DOHH2 (cell line): ENCODE measurements around the gene MC2R.

Experiments used
- H3F3A ChIP-seq: fragments of 200-600 bp; sonication (generic), shearing (Covaris generic); 2 replicates; pipeline ENCODE4 v1.6.0; 2016; ENCODE audit warnings: antibody characterized with exemption, mild to moderate bottlenecking; ENCODE audit not compliant: control insufficient read depth, insufficient read depth
- H3K27ac ChIP-seq: fragments of 200-600 bp; sonication (generic); 2 replicates; pipeline ENCODE4 v1.5.1; 2014; ENCODE audit warnings: low read depth, mild to moderate bottlenecking, low read length, moderate library complexity
- H3K27me3 ChIP-seq: fragments of 200-600 bp; sonication (generic); 2 replicates; pipeline ENCODE4 v1.6.1; 2014; ENCODE audit warnings: mild to moderate bottlenecking, low read length, mixed read lengths; ENCODE audit not compliant: control insufficient read depth
- H3K36me3 ChIP-seq: fragments of 200-600 bp; sonication (generic); 2 replicates; pipeline ENCODE4 v1.6.1; 2014; ENCODE audit warnings: mild to moderate bottlenecking, low read length, moderate library complexity, mixed read lengths; ENCODE audit not compliant: control insufficient read depth
- H3K4me1 ChIP-seq: fragments of 200-600 bp; sonication (generic); 2 replicates; pipeline ENCODE4 v1.6.1; 2014; ENCODE audit warnings: mild to moderate bottlenecking, low read length, mixed read lengths; ENCODE audit not compliant: control insufficient read depth
- H3K4me2 ChIP-seq: fragments of 200-600 bp; sonication (generic); 2 replicates; pipeline ENCODE4 v1.6.0; 2014; ENCODE audit warnings: mild to moderate bottlenecking, low read length, moderate library complexity
- H3K4me3 ChIP-seq: fragments of 200-600 bp; sonication (generic); 2 replicates; pipeline ENCODE4 v1.5.1; 2014; ENCODE audit warnings: mild to moderate bottlenecking, low read length, mixed read lengths
- H3K79me2 ChIP-seq: fragments of 200-600 bp; sonication (generic); 2 replicates; pipeline ENCODE4 v1.6.1; 2014; ENCODE audit warnings: mild to moderate bottlenecking, low read length, mixed read lengths; ENCODE audit not compliant: control insufficient read depth
- H3K9me2 ChIP-seq: fragments of 200-600 bp; sonication (generic); replicated peaks from 2 replicates; pipeline ENCODE4 v1.6.1; 2014; ENCODE audit warnings: mild to moderate bottlenecking, low read length, mixed read lengths; ENCODE audit not compliant: control insufficient read depth
- H3K9me3 ChIP-seq: fragments of 200-600 bp; sonication (generic); 2 replicates; pipeline ENCODE4 v1.6.1; 2014; ENCODE audit warnings: antibody characterized with exemption, low read length, mixed read lengths; ENCODE audit not compliant: control insufficient read depth, insufficient read depth
- H4K20me1 ChIP-seq: fragments of 200-600 bp; sonication (generic); 2 replicates; pipeline ENCODE4 v1.6.0; 2014; ENCODE audit warnings: low read depth, mild to moderate bottlenecking, antibody characterized with exemption, low read length, moderate library complexity; ENCODE audit not compliant: control insufficient read depth, insufficient read depth
- CTCF ChIP-seq: fragments of 200-600 bp; sonication (generic); IDR thresholded peaks from one replicate; pipeline ENCODE4 v1.5.1; 2014; ENCODE audit warnings: antibody characterized with exemption, mild to moderate bottlenecking, low read depth, low read length; ENCODE audit not compliant: poor library complexity, severe bottlenecking
- EZH2phosphoT487 ChIP-seq: fragments of 200-600 bp; sonication (generic); IDR thresholded peaks from 2 replicates; pipeline ENCODE4 v1.6.1; 2017; ENCODE audit warnings: borderline replicate concordance, mild to moderate bottlenecking, antibody characterized with exemption, low read length, moderate library complexity, mixed read lengths

The MC2R gene

DNA sequence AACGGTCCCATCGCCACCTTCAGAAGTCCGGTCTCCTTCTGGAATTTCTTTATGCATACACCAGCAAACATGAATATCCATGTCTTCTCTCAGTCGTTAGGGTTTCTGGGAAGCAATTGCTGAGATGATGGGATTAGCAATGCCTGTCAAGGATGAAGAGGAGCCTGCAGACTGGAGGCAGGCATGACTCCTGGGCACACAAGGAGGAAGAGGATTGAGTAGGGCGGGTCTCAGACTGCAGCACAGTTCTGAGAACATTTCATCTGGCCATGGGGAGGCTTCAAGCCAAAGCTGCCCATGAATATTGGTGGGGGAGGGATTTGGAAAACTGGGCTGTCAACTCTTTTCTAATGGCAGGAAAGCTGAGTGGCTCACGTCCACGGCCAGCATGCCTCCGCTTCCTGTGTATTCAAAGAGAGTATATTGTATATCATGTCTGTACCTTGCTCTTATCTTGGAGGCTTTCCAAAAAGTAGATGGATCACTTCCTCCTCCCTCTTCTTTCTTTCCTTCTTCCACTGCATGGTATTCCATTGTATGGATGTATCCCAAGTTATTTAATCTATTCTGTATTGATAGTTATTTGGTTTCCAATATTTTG, 24.5 kb downstream of the MC2R start:
- Histone ChIP-seq H3K4me2 (no peak overlapping the region), H3K27me3 (no peaks in the 10 kb centered on the region), H3K4me1 (peaks cover 17% of the 10 kb centered on the region), H3K9me2 (no peaks in the 10 kb centered on the region), H3K27ac (no peak overlapping the region), H3K36me3 (no peaks in the 10 kb centered on the region), H3F3A (no peaks in the 10 kb centered on the region), H3K79me2 (no peaks in the 10 kb centered on the region), H3K4me3 (no peak overlapping the region), H4K20me1 (no peaks in the 10 kb centered on the region), H3K9me3 (no peaks in the 10 kb centered on the region)
- TF ChIP-seq CTCF (no peak), EZH2phosphoT487 (no peak)

- Histone ChIP-seq H3K27me3 (no peaks in the 10 kb centered on the region), H3K79me2 (no peaks in the 10 kb centered on the region), H4K20me1 (no peaks in the 10 kb centered on the region), H3K4me1 (peaks cover 17% of the 10 kb centered on the region), H3K27ac (no peak overlapping the region), H3K4me3 (no peak overlapping the region), H3K4me2 (no peak overlapping the region), H3K9me3 (no peaks in the 10 kb centered on the region), H3F3A (no peaks in the 10 kb centered on the region), H3K9me2 (no peaks in the 10 kb centered on the region), H3K36me3 (no peaks in the 10 kb centered on the region)
- no peak for TF ChIP-seq CTCF
- TF ChIP-seq EZH2phosphoT487 = no peak
Observed at GRCh38 chr18:13889671-13890070, 25.7 kb downstream of the MC2R start.

DNA sequence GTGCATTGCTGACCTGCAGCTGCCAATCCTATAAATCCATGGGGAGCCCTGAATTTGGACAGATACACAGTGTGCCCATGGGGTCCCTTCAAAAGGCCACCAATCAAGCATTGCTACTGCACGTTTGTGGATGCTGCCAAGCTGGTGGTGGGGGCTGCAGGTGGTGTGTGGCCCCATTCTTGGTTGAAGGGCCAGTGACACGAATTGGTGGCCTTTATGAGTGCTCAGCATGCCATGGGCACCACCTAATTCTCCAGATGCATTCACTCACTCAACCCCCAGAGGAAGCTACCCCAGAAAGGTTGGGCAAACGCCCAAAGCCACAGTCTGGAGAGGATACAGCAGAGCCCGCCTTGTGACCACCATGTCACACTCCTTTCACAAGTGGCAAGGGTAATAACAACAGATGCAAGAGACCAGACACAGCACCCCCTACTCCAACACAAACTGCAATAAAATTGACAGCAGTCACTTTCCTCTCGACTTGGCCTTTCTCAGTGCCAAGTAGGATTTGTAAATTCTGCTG, 27.1 kb downstream of the MC2R start:
- H3K79me2 ChIP-seq = no peaks in the 10 kb centered on the region
- H3K27ac ChIP-seq = no peak overlapping the region
- H3F3A ChIP-seq = no peaks in the 10 kb centered on the region
- no peaks in the 10 kb centered on the region for H3K36me3 ChIP-seq
- no peaks in the 10 kb centered on the region for H4K20me1 ChIP-seq
- 0 out of 2 replicates have a peak, but pooled peaks cover 1% of the 10 kb centered on the region for H3K27me3 ChIP-seq
- H3K9me3 ChIP-seq = no peaks in the 10 kb centered on the region
- TF ChIP-seq EZH2phosphoT487 (no peak), CTCF (no peak)
- H3K4me1 ChIP-seq = peaks cover 11% of the 10 kb centered on the region
- H3K4me2 ChIP-seq = no peak overlapping the region
- no peaks in the 10 kb centered on the region for H3K9me2 ChIP-seq
- no peak overlapping the region for H3K4me3 ChIP-seq
